Measurements from ENCODE around the gene LY6G6C. TPM values are rescaled to one million over a fixed set of nuclear protein-coding genes. Genes with fewer than 3 reads are reported as not detected.
A peak's percentile ranks its signal among the peaks of the same experiment; 100 is the strongest.
"Not testable (repeated sequence)": the region's sequence is repeated elsewhere in the genome, so short reads cannot be mapped to it uniquely, and the experiment has no call there.

The LY6G6C gene
- total and polyA plus RNA-seq, 2 donors (not counting 1 experiment from before 2014, with no cell fraction given): 0.13 TPM; not detected in 1

- TF ChIP-seq, protein P1, sequence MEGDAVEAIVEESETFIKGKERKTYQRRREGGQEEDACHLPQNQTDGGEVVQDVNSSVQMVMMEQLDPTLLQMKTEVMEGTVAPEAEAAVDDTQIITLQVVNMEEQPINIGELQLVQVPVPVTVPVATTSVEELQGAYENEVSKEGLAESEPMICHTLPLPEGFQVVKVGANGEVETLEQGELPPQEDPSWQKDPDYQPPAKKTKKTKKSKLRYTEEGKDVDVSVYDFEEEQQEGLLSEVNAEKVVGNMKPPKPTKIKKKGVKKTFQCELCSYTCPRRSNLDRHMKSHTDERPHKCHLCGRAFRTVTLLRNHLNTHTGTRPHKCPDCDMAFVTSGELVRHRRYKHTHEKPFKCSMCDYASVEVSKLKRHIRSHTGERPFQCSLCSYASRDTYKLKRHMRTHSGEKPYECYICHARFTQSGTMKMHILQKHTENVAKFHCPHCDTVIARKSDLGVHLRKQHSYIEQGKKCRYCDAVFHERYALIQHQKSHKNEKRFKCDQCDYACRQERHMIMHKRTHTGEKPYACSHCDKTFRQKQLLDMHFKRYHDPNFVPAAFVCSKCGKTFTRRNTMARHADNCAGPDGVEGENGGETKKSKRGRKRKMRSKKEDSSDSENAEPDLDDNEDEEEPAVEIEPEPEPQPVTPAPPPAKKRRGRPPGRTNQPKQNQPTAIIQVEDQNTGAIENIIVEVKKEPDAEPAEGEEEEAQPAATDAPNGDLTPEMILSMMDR (IDR thresholded peaks at IDR 0.05): no peak
- no peak for TF ChIP-seq EZH2 (IDR thresholded peaks at IDR 0.05; ENCODE audit: borderline replicate concordance, insufficient read depth, low read depth, low read length, poor library complexity, severe bottlenecking)
- Histone ChIP-seq H2AFZ (ENCODE audit: insufficient read depth, low read depth, low read length, poor library complexity, severe bottlenecking) (peak overlapping the region; percentile 46), H3K79me2 (ENCODE audit: control insufficient read depth, insufficient read depth, low read length) (no peaks in the 10 kb centered on the region), H3K27ac (ENCODE audit: low read length in 2 of 2) (no peak overlapping the region), H3K36me3 (replicated peaks in 1 of 2; ENCODE audit: control extremely low read depth in 1 of 2, control insufficient read depth in 1 of 2, extremely low read depth in 1 of 2, insufficient read depth in 2 of 2, low read length in 1 of 2) (no peaks in the 10 kb centered on the region), H3K4me2 (replicated peaks; ENCODE audit: low read depth, low read length, poor library complexity, severe bottlenecking) (peak overlapping the region; percentile 42), H3K9ac (ENCODE audit: low read length) (no peak overlapping the region), H3K4me1 (ENCODE audit: control insufficient read depth in 2 of 2, insufficient read depth in 2 of 2, low read length in 2 of 2) (peaks cover 10 to 16% of the 10 kb centered on the region in 2 donors), H3K9me3 (ENCODE audit: control extremely low read depth in 1 of 3, control insufficient read depth in 2 of 3, insufficient read depth in 1 of 3, low read length in 2 of 3) (no peaks in the 10 kb centered on the region), H3K27me3 (replicated peaks in 1 of 4; ENCODE audit: control extremely low read depth in 1 of 4, control insufficient read depth in 3 of 4, insufficient read depth in 4 of 4, low read length in 3 of 4) (peaks cover 0 to 6% (median 0%) of the 10 kb centered on the region in 4 experiments), H4K20me1 (ENCODE audit: control insufficient read depth, insufficient read depth, low read length, poor library complexity, severe bottlenecking) (no peaks in the 10 kb centered on the region), H3K4me3 (ENCODE audit: control extremely low read depth in 1 of 5, extremely low read depth in 1 of 5, insufficient read depth in 1 of 5, low read depth in 2 of 5, low read length in 4 of 5) (no peak overlapping the region)
- Mint-ChIP-seq H3K4me1 (peaks cover 14% of the 10 kb centered on the region), H3K27ac (no peak overlapping the region), H3K27me3 (peaks cover 3% of the 10 kb centered on the region), H3K9me3 (ENCODE audit: insufficient read depth) (no peaks in the 10 kb centered on the region), H3K4me3 (no peak overlapping the region)
- intact Hi-C loops (cut with micrococcal nuclease): no loop called here
- WGBS (ENCODE audit: insufficient coverage): 80% methylated on average over 5 of the region's 5 CpGs
- no peak for ATAC-seq (ENCODE audit: low read depth)
- ChIA-PET CTCF (interaction anchor here (1.0 to 3.3 kb wide), 3 partner anchors 17 to 120 kb away, joined by 3 to 17 read pairs (median 14); no protein-coding TSS in a partner anchor), POLR2A (no interaction called here)
- DNase-seq: no peak
These were observed 10.9 kb downstream of the LY6G6C start for GRCh38 chr6:31710523-31711219.

DNA sequence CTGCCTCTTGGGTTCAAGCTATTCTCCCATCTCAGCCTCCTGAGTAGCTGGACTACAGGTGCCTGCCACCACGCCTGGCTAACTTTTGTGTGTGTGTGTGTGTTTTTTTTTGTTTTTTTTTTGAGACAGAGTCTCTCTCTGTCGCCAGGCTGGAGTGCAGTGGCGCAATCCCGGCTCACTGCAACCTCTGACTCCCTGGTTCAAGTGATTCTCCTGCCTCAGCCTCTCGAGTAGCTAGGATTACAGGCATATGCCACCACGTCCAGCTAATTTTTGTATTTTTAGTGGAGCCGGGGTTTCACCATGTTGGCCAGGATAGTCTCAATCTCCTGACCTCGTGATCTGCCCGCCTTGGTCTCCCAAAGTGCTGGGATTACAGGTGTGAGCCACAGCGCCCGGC, 12.4 kb downstream of the LY6G6C start:
- DNase-seq; H4K20me1 ChIP-seq (ENCODE audit: control insufficient read depth, insufficient read depth, low read length, poor library complexity, severe bottlenecking); H3K4me2 ChIP-seq (replicated peaks; ENCODE audit: low read depth, low read length, poor library complexity, severe bottlenecking); CTCF ChIA-PET; H3K9me3 Mint-ChIP-seq (ENCODE audit: insufficient read depth); H3K27ac ChIP-seq (ENCODE audit: low read length in 2 of 2); H3K27me3 Mint-ChIP-seq; H3K9me3 ChIP-seq (ENCODE audit: control extremely low read depth in 1 of 3, control insufficient read depth in 2 of 3, insufficient read depth in 1 of 3, low read length in 2 of 3); H3K27me3 ChIP-seq (replicated peaks in 1 of 4; ENCODE audit: control extremely low read depth in 1 of 4, control insufficient read depth in 3 of 4, insufficient read depth in 4 of 4, low read length in 3 of 4); H3K9ac ChIP-seq (ENCODE audit: low read length); intact Hi-C loops (cut with micrococcal nuclease); H3K4me3 ChIP-seq (ENCODE audit: control extremely low read depth in 1 of 5, extremely low read depth in 1 of 5, insufficient read depth in 1 of 5, low read depth in 2 of 5, low read length in 4 of 5); H3K79me2 ChIP-seq (ENCODE audit: control insufficient read depth, insufficient read depth, low read length); H3K4me3 Mint-ChIP-seq; H3K36me3 ChIP-seq (replicated peaks in 1 of 2; ENCODE audit: control extremely low read depth in 1 of 2, control insufficient read depth in 1 of 2, extremely low read depth in 1 of 2, insufficient read depth in 2 of 2, low read length in 1 of 2); ATAC-seq (ENCODE audit: low read depth); H3K27ac Mint-ChIP-seq; H2AFZ ChIP-seq (ENCODE audit: insufficient read depth, low read depth, low read length, poor library complexity, severe bottlenecking); POLR2A ChIA-PET: not testable (repeated sequence)
- peaks cover 10 to 16% of the 10 kb centered on the region in 2 donors for H3K4me1 ChIP-seq (ENCODE audit: control insufficient read depth in 2 of 2, insufficient read depth in 2 of 2, low read length in 2 of 2)
- 97% methylated on average over 8 of the region's 11 CpGs for WGBS (ENCODE audit: insufficient coverage)
- peaks cover 14% of the 10 kb centered on the region for H3K4me1 Mint-ChIP-seq
